HG03571 (cell line): ENCODE data around the gene POTEE.
"Not testable (repeated sequence)": the region's sequence is repeated elsewhere in the genome, so short reads cannot be mapped to it uniquely, and the experiment has no call there.

Experiments used
- ATAC-seq: cut with Tn5 transposase; IDR thresholded peaks from one replicate; pipeline ENCODE4 v1.9.1; 2021; ENCODE audit not compliant: unreplicated experiment

The POTEE gene

DNA sequence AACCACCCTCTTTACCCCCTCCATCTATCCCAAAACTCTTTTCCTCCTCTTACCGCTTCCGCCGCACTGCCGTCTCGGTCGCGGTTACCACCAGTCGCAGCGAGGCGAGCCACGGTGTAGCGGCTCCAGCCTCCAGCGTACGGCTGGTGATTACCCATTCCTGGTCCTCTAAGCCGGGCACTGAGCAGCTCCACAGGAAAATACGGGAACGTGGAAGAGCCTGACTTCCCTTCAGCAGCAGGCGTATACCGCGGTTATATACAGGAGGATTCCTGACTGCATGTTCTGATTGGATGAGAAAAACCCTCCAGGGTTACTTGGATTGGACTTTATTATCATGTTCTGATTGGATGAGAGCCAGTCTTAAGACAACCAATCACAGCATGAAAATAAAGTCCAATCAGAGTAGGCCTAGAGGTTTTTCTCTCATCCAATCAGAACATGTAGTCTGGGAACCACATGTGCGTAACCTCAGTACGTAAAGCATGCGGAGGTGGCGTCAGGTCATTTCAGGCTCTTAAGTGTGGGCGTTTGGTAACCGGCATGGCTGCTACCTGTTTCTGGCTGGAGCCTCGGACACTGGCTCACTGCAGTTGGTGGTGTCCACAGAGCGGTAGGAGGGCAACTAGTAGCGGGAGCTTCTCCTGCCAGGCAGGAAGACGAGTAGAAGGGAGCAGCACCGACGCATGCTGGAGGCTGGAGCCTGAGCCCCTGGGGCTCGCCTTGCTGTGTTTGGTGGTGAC, at the start of gene POTEE:
Gene POTEE (plus strand): TSS at position 507 of the 743 bp plus-strand sequence. CDS start 8,867 bp downstream, outside the sequence.
- ATAC-seq: not testable (repeated sequence)

- not testable (repeated sequence) for ATAC-seq
Observed at GRCh38 chr2:131165562-131165961, 43.8 kb upstream of the POTEE start.

- ATAC-seq: no peak
Observed at GRCh38 chr2:131168538-131168937, 40.8 kb upstream of the POTEE start.

DNA sequence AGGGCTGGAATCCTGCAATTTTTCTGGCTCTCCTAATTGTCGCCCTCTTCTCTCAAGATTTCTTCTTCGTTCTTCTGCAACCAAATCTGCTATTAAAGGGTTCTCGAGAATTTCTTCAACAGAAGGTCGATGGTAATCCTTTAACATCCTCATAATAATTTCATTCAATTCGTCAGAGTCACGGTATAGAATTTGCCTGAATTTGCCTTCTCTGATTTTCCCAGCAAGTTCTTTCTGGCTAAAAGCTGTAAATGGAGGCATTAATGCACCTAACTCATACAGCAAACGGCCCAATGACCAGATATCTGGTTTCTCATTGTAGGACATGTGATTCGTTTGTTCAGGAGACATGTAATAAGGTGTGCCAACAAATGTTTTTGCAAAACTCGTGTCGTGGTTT, 31.3 kb upstream of the POTEE start:
- ATAC-seq: not testable (repeated sequence)

GRCh38 chr2:131178721-131179418, 30.5 kb upstream of the POTEE start:
- ATAC-seq: not testable (repeated sequence)

- ATAC-seq: not testable (repeated sequence)
Observed at GRCh38 chr2:131181451-131181850, 27.9 kb upstream of the POTEE start.

DNA sequence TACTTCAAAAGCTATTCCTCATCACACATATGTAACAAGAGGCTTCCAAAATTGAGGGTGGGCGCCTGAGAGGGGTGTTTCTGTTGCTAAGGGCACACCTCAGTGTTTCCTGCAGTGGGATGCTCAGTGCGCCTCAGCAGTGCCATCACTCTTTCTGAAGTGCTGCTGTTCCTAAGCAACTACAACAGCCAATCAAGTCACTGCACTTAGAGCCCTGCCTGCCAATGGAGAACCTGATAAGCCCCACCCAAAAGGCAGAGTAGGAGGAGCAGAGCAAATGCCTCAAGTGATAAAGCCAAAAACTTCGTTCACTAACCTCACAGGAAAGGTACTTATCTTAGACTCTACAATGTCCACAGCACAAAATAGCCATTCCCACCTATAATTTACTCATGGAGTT, 15.9 kb upstream of the POTEE start:
- ATAC-seq: not testable (repeated sequence)

GRCh38 chr2:131196186-131196585, 13.2 kb upstream of the POTEE start:
- ATAC-seq: not testable (repeated sequence)

GRCh38 chr2:131201098-131201497, 8.2 kb upstream of the POTEE start:
- no peak for ATAC-seq

- ATAC-seq: not testable (repeated sequence)
Observed at GRCh38 chr2:131207839-131208238, 1.5 kb upstream of the POTEE start.

- not testable (repeated sequence) for ATAC-seq
Observed at GRCh38 chr2:131209773-131210104, 403 bp downstream of the POTEE start.

GRCh38 chr2:131210434-131211211, 1.3 kb downstream of the POTEE start:
- not testable (repeated sequence) for ATAC-seq

GRCh38 chr2:131217238-131217986, 8.1 kb downstream of the POTEE start:
- not testable (repeated sequence) for ATAC-seq

GRCh38 chr2:131235543-131236449, 26.5 kb downstream of the POTEE start:
- ATAC-seq: not testable (repeated sequence)
